Measurements from ENCODE around the gene DNAH3. TPM values are rescaled to one million over a fixed set of nuclear protein-coding genes. Genes with fewer than 3 reads are reported as not detected.

Gene DNAH3
- total RNA-seq, 4 donors from 2014 or later, result under 0.01 to 2.1 (median 0.93) TPM

DNA sequence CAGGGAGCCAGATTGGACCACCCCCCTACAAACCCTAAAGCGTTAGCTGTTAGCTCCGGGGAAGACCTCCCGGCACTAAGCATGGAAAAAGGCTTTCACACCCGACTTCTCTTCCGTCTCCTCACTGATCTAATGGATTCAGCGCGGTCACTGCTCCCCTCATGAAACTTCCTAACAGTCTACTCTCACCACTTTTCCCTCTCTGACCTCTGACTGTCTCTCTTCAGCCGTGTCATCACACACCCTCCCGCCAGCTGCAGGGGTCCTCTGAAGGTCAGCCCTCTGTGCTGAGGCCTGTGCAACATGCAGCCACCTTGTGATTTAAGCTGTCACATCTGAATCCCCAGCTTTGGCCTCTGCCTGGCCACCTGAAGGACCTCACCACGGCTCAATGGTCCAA, 234.4 kb downstream of the DNAH3 start:
- intact Hi-C loops (cut with DNase I; ENCODE audit: low total_unique reads), result no loop called here
- TF ChIP-seq CTCF (IDR thresholded peaks at IDR 0.05) (no peak), POLR2A (IDR thresholded peaks at IDR 0.05) (no peak)
- Histone ChIP-seq H3K36me3 (no peaks in the 10 kb centered on the region), H3K27me3 (no peaks in the 10 kb centered on the region), H3K4me1 (no peaks in the 10 kb centered on the region), H3K27ac (no peak overlapping the region), H3K4me3 (no peak overlapping the region), H3K9me3 (no peaks in the 10 kb centered on the region)
- DNase-seq, result no peak

GRCh38 chr16:20911361-20911760, 239.3 kb downstream of the DNAH3 start:
- Histone ChIP-seq H3K27ac (peak overlapping the region; percentile 68 to 69), H3K9me3 (no peaks in the 10 kb centered on the region), H3K36me3 (no peaks in the 10 kb centered on the region), H3K4me3 (no peak overlapping the region), H3K4me1 (peaks cover 4% of the 10 kb centered on the region in 2 donors), H3K27me3 (no peaks in the 10 kb centered on the region)
- DNase-seq, result no peak
- TF ChIP-seq POLR2A (IDR thresholded peaks at IDR 0.05), result no peak
- no peak for TF ChIP-seq CTCF (IDR thresholded peaks at IDR 0.05)
- intact Hi-C loops (cut with DNase I; ENCODE audit: low total_unique reads), result no loop called here

DNA sequence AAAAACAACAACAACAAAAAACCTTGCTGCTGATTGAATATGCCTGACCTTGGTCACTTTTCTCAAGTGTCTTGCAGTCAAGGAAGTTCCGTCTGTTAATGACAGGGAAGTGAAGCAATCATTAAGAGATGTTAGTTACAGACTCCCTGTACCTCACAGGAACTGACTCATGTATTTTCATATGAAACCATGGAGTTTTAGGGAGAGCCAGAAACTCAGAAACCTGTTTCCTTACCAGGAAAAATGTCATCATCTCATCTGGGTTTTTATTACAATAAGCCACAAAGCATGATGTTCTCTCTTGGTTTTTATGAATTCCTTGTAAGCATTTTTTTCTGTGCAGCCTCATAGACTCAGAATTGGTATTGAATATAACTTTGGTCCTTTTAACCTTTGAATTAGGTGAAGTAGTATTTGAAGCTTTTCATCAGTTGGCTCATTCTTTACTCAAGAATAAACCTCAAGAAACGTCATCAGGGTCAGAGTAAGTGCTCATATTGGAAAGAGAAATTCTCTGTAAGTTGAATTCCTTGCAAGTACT, 239.8 kb downstream of the DNAH3 start:
- Histone ChIP-seq H3K9me3 (no peaks in the 10 kb centered on the region), H3K4me3 (no peak overlapping the region), H3K27ac (peak overlapping the region; percentile 68 to 69), H3K27me3 (no peaks in the 10 kb centered on the region), H3K36me3 (no peaks in the 10 kb centered on the region), H3K4me1 (peaks cover 9% of the 10 kb centered on the region in 2 donors)
- no peak for DNase-seq
- intact Hi-C loops (cut with DNase I; ENCODE audit: low total_unique reads), result no loop called here
- no peak for TF ChIP-seq CTCF (IDR thresholded peaks at IDR 0.05)
- no peak for TF ChIP-seq POLR2A (IDR thresholded peaks at IDR 0.05)

DNA sequence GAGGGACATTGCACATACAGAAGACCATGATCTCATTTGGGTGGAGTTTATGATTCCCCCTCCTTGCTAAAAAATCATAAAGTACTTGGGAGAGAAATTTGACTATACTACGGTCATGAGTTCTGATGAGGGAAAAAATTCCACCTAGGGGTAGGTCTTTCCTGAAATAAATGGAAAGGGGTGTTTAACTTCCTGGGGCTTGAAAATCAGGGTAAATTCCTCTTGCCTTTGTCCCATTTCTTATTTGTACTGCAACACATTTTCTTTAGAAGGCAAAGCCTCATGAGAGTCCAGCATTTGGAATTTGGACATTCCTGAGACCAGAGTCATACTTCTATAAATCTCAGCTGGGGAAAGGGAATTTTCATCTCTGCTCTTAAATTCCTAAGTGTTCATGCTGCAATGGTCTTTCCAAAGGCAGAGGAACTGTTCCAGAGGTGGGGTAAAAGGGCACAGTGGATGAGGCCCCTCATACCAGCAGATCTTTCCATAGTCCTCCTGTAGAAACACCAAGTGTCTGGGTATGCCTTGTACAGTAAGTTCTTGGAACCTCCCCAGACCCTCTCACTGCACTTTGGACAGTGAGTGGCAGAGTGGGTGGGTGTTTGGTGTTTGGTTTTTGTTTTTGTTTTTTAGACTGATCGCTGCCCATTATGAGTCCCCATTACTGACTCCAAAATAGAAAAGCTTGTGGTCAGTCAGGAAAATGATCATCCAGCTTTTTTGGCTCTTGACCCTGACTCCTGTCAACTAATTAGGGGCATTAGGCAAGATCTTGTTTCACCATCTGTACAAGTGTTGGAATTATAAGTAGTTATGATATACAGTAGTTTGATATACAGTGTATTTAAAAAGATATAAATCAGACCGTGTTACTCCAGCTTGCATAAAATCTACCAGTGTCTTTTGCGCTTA, 244.0 kb downstream of the DNAH3 start:
- peak; percentile 33 to 54 for DNase-seq
- H3K36me3 ChIP-seq, result no peaks in the 10 kb centered on the region
- peaks cover 17 to 24% of the 10 kb centered on the region in 2 donors for H3K4me1 ChIP-seq
- H3K27me3 ChIP-seq, result no peaks in the 10 kb centered on the region
- H3K9me3 ChIP-seq, result no peaks in the 10 kb centered on the region
- H3K27ac ChIP-seq, result peak overlapping the region; percentile 96 to 100
- TF ChIP-seq CTCF (IDR thresholded peaks at IDR 0.05) (no peak), POLR2A (IDR thresholded peaks at IDR 0.05) (no peak)
- no peak overlapping the region for H3K4me3 ChIP-seq
- intact Hi-C loops (cut with DNase I; ENCODE audit: low total_unique reads), result loop anchor here (10.0 kb wide), 1 partner anchor 52 kb away; no protein-coding TSS in a partner anchor

DNA sequence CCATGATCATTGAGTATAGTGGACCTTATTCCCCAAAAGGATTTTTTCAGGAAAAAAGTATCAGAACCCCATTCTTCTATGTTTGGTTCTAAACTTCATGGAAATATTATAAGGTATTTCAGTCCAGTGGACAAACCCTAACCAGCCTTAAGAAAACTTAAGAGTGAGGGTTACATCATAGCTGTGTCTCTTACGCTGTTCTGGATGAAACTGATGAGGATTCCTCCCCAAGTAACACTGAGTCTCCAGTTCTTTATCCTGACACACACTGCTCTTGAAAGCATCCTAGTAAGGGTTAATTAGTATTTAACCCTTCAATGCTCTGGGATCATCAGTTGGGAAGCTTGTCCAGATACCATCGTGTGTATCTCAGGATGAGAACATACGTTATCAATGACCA, 245.1 kb downstream of the DNAH3 start:
- peak overlapping the region; percentile 96 to 100 for H3K27ac ChIP-seq
- H3K27me3 ChIP-seq, result no peaks in the 10 kb centered on the region
- H3K36me3 ChIP-seq, result no peaks in the 10 kb centered on the region
- DNase-seq, result no peak
- H3K9me3 ChIP-seq, result no peaks in the 10 kb centered on the region
- intact Hi-C loops (cut with DNase I; ENCODE audit: low total_unique reads), result loop anchor here (10.0 kb wide), 1 partner anchor 51 kb away; no protein-coding TSS in a partner anchor
- H3K4me1 ChIP-seq, result peaks cover 17 to 24% of the 10 kb centered on the region in 2 donors
- TF ChIP-seq POLR2A (IDR thresholded peaks at IDR 0.05) (no peak), CTCF (IDR thresholded peaks at IDR 0.05) (no peak)
- no peak overlapping the region for H3K4me3 ChIP-seq
